ENCODE measurements around the gene GPR78. TPM values are rescaled to one million over a fixed set of nuclear protein-coding genes. Genes with fewer than 3 reads are reported as not detected.

Gene GPR78
- polyA plus RNA-seq, 1 of the 3 experiments (the other 2 are of a cell fraction), result not detected

- TF ChIP-seq IRF3 (IDR thresholded peaks at IDR 0.05; ENCODE audit: low read depth, low read length), result no peak
Measured at GRCh38 chr4:8542776-8543525, 37.2 kb upstream of the GPR78 start (continued).

GRCh38 chr4:8543623-8544022 is 36.6 kb upstream of the GPR78 start:
- TF ChIP-seq MXI1 (IDR thresholded peaks at IDR 0.05; ENCODE audit: low read depth, low read length), result no peak
- no peak for TF ChIP-seq TEAD4 (IDR thresholded peaks at IDR 0.05; ENCODE audit: borderline replicate concordance, insufficient read depth)
- TF ChIP-seq RCOR1 (IDR thresholded peaks at IDR 0.05; ENCODE audit: low read length), result no peak
- TF ChIP-seq GATA2 (CRISPR knock-in tag; IDR thresholded peaks at IDR 0.05), result no peak
- TF ChIP-seq JUND (IDR thresholded peaks at IDR 0.05), result no peak
- TF ChIP-seq PBX3 (IDR thresholded peaks at IDR 0.05), result no peak
- no peak for TF ChIP-seq TAF1 (IDR thresholded peaks at IDR 0.05; ENCODE audit: borderline replicate concordance, low read depth, low read length)
- TF ChIP-seq NRF1 (IDR thresholded peaks at IDR 0.05; ENCODE audit: low read depth, low read length), result no peak
- TF ChIP-seq EZH2phosphoT487 (IDR thresholded peaks at IDR 0.05; ENCODE audit: borderline replicate concordance, low read depth), result no peak
- TF ChIP-seq RFX5 (IDR thresholded peaks at IDR 0.05; ENCODE audit: low read length), result no peak
- no peak for TF ChIP-seq MAX (IDR thresholded peaks at IDR 0.05; ENCODE audit: low read depth)
- no peak for TF ChIP-seq ELF1 (IDR thresholded peaks at IDR 0.05)
- TF ChIP-seq REST (IDR thresholded peaks at IDR 0.05; ENCODE audit: low read depth, low read length), result no peak
- TF ChIP-seq MEF2A (IDR thresholded peaks at IDR 0.05; ENCODE audit: borderline replicate concordance, low read depth), result no peak
- no peak for TF ChIP-seq SIN3A (IDR thresholded peaks at IDR 0.05; ENCODE audit: borderline replicate concordance, low read depth, low read length)
- no peak for TF ChIP-seq USF1 (IDR thresholded peaks at IDR 0.05; ENCODE audit: borderline replicate concordance, low read depth)
- TF ChIP-seq ZBTB33 (IDR thresholded peaks at IDR 0.05; ENCODE audit: borderline replicate concordance, low read depth), result no peak
- Histone ChIP-seq H3K79me2 (ENCODE audit: insufficient read depth) (no peaks in the 10 kb centered on the region), H3K4me2 (no peak overlapping the region), H3K9me3 (no peaks in the 10 kb centered on the region), H3K9ac (no peak overlapping the region), H3K9me2 (no peaks in the 10 kb centered on the region), H3K4me3 (ENCODE audit: low read depth in 2 of 2, low read length in 1 of 2) (no peak overlapping the region), H3K27ac (ENCODE audit: low read depth in 2 of 2, low read length in 1 of 2) (no peak overlapping the region), H3K4me1 (ENCODE audit: control insufficient read depth in 1 of 2, insufficient read depth in 2 of 2, low read depth in 1 of 2, low read length in 1 of 2) (peaks cover 0 to 7% of the 10 kb centered on the region in 2 experiments; a peak in 1 of 4 replicates), H3K27me3 (ENCODE audit: insufficient read depth) (no peaks in the 10 kb centered on the region), H3F3A (replicated peaks; ENCODE audit: insufficient read depth) (no peaks in the 10 kb centered on the region), H2AFZ (ENCODE audit: low read depth) (no peak overlapping the region), H3K36me3 (replicated peaks in 1 of 2; ENCODE audit: control insufficient read depth in 1 of 2, insufficient read depth in 2 of 2, low read length in 1 of 2) (no peaks in the 10 kb centered on the region), H4K20me1 (ENCODE audit: insufficient read depth) (no peaks in the 10 kb centered on the region)
- POLR2A ChIA-PET, result no interaction called here
- CTCF ChIA-PET, result no interaction called here
- no peak for DNase-seq
- WGBS (ENCODE audit: low lambda C conversion rate), result 73% methylated on average over 10 of the region's 10 CpGs

Measured in SK-N-SH (cell line).